Stimulated activated CD4-positive, alpha-beta T cell treated with anti-CD3 and anti-CD28 coated beads, Interleukin-12 subunit alpha, Interleukin-12 subunit beta, amount 100 ng/mL, for 48 hours (primary cell): Measurements from ENCODE around the gene SIMC1.
A peak's percentile ranks its signal among the peaks of the same experiment; 100 is the strongest.
"Not testable (repeated sequence)": the region's sequence is repeated elsewhere in the genome, so short reads cannot be mapped to it uniquely, and the experiment has no call there.

ENCODE experiments used
- DNase-seq, 3 donors: peaks; one replicate each; pipeline ENCODE4 v3.0.0-alpha.2; 2020; ENCODE audit warnings: low read depth in 2 of 3, low spot score in 1 of 3

SIMC1 gene

GRCh38 chr5:176237971-176238644 lies at the start of gene SIMC1:
Gene SIMC1 (plus strand): TSS chr5:176238424. CDS start chr5:176238509, 85 bp downstream.
- peak; percentile 5 to 50 (median 32) for DNase-seq

- DNase-seq = no peak
These were observed 49.6 kb upstream of the SIMC1 start for GRCh38 chr5:176188506-176189193.

GRCh38 chr5:176189857-176190256 lies 48.4 kb upstream of the SIMC1 start:
- DNase-seq = no peak

- no peak for DNase-seq
These were observed 47.1 kb upstream of the SIMC1 start for GRCh38 chr5:176190886-176191755.

- no peak for DNase-seq
These were observed 46.0 kb upstream of the SIMC1 start for GRCh38 chr5:176192094-176192721.

- DNase-seq = not testable (repeated sequence)
These were observed 45.5 kb upstream of the SIMC1 start for GRCh38 chr5:176192722-176193117.

- DNase-seq = not testable (repeated sequence)
These were observed 44.6 kb upstream of the SIMC1 start for GRCh38 chr5:176193636-176194035.

- DNase-seq = not testable (repeated sequence)
These were observed 43.8 kb upstream of the SIMC1 start for GRCh38 chr5:176194238-176195083.

- DNase-seq = not testable (repeated sequence)
These were observed 43.2 kb upstream of the SIMC1 start for GRCh38 chr5:176195084-176195413.

GRCh38 chr5:176195487-176196207 lies 42.6 kb upstream of the SIMC1 start:
- DNase-seq = not testable (repeated sequence)

- not testable (repeated sequence) for DNase-seq
These were observed 41.4 kb upstream of the SIMC1 start for GRCh38 chr5:176196781-176197180.

GRCh38 chr5:176197234-176197858 lies 40.9 kb upstream of the SIMC1 start:
- not testable (repeated sequence) for DNase-seq

- DNase-seq = not testable (repeated sequence)
These were observed 39.9 kb upstream of the SIMC1 start for GRCh38 chr5:176198299-176198698.

- DNase-seq = not testable (repeated sequence)
These were observed 39.1 kb upstream of the SIMC1 start for GRCh38 chr5:176198991-176199733.

- DNase-seq = not testable (repeated sequence)
These were observed 38.3 kb upstream of the SIMC1 start for GRCh38 chr5:176199803-176200399.

GRCh38 chr5:176201811-176202210 lies 36.4 kb upstream of the SIMC1 start:
- DNase-seq = no peak

GRCh38 chr5:176203086-176203485 lies 35.1 kb upstream of the SIMC1 start:
- DNase-seq = no peak

- not testable (repeated sequence) for DNase-seq
These were observed 34.7 kb upstream of the SIMC1 start for GRCh38 chr5:176203535-176203934.
